Uterus (tissue), 2 donors: ENCODE results near the gene FRMPD4.

ENCODE experiments used
- CTCF ChIP-seq, 4 experiments: fragments of 200-600 bp in 2 of 4; fragments of 450-650 bp in 2 of 4; sonication (generic) in 2 of 4; IDR thresholded peaks; one replicate each; pipeline ENCODE4 v1.5.1; 2016 to 2019; ENCODE audit warnings: antibody characterized with exemption in 4 of 4, mild to moderate bottlenecking in 2 of 4, moderate library complexity in 1 of 4
- POLR2A ChIP-seq, 2 donors: fragments of 450-650 bp; IDR thresholded peaks; one replicate each; pipeline ENCODE4 v1.6.1; 2016; ENCODE audit warnings: antibody characterized with exemption in 2 of 2, mild to moderate bottlenecking in 1 of 2, moderate library complexity in 1 of 2

GRCh38 chrX:12690646-12691045 lies 552.4 kb downstream of the FRMPD4 start:
- TF ChIP-seq POLR2A (IDR thresholded peaks at IDR 0.05) (no peak), CTCF (IDR thresholded peaks at IDR 0.05) (no peak)
